CD4-positive, alpha-beta T cell treated with Interleukin-2 at 100 ng/mL for 4 hours (primary cell): ENCODE results near the gene EGLN1.
"Not testable (repeated sequence)": the region's sequence is repeated elsewhere in the genome, so short reads cannot be mapped to it uniquely, and the experiment has no call there.

Experiments
- DNase-seq: peaks from one replicate; pipeline ENCODE4 v3.0.0-alpha.2; 2020; ENCODE audit warnings: low spot score

EGLN1 gene

DNA sequence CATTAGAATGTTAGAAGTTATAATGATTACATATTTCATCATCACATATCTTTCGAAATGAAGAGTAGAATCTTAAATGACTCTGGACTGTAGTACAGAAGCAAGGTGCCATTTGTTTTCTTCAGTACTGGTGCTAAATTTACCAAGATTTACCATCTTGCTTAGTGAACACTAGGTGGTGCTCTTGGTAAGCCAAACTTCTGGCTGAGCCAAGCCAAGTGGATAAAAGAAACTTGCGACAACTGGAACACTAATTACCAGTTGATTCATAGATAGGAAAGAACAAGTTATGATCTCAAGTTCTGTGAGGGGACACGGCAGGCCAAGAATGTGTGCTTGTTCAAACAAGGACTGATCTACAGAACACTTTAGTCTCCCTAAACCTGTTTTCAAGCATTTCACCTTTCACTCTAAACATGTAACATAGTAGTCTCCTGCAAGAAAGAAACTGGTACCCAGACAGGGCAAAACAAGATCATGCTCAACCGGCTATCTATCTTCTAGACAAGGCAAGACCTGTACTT, 64.2 kb downstream of the EGLN1 start:
- DNase-seq = peak; percentile 65

DNA sequence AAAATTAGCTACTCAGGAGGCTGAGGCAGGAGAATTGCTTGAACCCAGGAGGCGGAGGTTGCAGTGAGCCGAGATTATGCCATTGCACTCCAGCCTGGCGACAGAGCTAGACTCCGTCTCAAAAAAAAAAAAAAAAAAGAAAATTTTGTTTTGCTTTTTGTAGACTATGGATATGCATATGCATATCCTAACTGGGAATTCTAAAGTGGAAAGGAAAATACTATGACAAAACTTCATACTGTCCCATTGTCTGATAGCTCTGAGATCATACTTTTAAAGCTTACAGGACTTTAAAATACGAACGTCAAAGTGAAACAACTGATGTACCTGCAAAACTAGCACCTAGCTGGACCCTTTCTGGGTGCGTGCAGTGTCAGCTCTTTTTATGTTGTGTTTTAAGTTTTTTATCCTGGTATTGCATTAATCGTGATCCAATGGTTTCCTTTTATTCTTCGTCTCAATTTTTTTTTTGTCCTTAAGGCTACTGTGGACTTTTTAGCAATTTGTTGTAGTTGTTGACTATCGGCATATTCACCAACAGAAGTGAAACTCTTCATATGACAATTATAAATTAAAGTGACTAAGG, 64.8 kb downstream of the EGLN1 start:
- no peak for DNase-seq

GRCh38 chr1:231355171-231355570, 66.9 kb downstream of the EGLN1 start:
- no peak for DNase-seq

GRCh38 chr1:231354330-231355020, 67.6 kb downstream of the EGLN1 start:
- DNase-seq = no peak

GRCh38 chr1:231353086-231353485, 69.0 kb downstream of the EGLN1 start:
- no peak for DNase-seq

GRCh38 chr1:231351816-231352215, 70.3 kb downstream of the EGLN1 start:
- no peak for DNase-seq

DNA sequence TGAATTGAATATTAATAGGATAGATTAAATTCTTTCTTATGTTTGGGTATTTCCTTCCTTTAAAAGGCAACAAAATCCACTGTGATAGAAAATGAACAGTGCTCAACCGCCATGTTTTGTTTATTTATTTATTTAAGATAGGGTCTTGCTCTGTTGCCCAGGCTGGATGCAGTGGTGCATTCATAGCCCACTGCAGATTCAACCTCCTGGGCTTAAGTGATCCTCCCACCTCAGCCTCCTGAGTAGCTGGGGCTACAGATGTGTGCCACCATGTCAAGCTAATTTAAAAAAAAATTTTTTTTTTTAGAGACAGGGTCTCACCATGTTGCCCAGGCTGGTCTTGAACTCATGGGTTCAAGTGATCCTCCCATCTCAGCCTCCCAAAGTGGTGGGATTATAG, 73.2 kb downstream of the EGLN1 start:
- not testable (repeated sequence) for DNase-seq

- no peak for DNase-seq
Observed at GRCh38 chr1:231348442-231348841, 73.6 kb downstream of the EGLN1 start.

DNA sequence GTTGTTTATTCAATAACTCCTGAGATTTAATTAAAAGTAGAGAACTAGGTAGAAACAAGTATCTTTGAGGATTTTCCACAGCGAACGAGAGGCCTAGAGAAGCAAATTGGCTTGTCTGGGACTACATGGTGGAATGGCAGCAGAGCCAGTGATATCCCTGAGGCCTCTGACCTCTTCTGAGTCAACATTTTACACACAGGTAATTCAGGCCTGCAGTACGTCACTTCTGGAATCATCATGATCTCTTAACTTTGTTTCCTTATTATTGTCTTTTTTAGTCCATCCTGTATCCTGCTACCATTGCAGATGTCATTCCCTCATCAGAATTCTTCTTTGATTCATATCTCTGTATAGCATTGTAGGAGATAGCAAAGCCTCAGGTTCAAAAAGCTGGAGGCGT, 74.1 kb downstream of the EGLN1 start:
- no peak for DNase-seq

DNA sequence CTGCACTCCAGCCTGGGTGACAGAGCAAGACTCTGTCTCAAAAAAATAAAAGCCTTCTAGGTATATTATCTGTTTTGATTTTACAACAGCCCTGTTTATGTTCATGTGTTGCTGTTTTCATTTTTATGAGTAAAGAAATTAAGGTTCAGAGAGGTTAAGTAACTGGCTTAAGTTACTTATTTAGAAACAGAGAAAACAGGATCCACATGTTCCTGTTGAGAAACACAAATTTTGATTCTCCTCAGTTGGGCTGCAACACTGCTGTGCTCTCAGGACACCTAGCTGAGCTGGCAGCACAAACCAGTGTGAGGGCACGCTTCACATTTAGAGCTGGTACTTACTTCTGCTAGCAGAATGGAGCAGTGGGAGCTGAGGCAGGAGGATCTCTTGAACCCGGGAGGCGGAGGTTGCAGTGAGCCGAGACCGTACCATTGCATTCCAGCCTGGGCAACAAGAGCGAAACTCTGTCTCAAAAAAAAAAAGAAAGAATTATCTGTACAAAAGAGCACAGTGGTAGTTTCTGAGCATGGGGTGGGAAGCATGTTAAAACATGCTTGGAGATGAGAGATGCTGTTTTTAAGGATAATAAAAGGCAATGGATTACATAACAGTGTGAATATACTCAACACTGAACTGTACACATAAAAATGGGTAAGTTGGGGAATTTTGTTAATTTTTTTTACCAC, 81.6 kb downstream of the EGLN1 start:
- DNase-seq = no peak

DNA sequence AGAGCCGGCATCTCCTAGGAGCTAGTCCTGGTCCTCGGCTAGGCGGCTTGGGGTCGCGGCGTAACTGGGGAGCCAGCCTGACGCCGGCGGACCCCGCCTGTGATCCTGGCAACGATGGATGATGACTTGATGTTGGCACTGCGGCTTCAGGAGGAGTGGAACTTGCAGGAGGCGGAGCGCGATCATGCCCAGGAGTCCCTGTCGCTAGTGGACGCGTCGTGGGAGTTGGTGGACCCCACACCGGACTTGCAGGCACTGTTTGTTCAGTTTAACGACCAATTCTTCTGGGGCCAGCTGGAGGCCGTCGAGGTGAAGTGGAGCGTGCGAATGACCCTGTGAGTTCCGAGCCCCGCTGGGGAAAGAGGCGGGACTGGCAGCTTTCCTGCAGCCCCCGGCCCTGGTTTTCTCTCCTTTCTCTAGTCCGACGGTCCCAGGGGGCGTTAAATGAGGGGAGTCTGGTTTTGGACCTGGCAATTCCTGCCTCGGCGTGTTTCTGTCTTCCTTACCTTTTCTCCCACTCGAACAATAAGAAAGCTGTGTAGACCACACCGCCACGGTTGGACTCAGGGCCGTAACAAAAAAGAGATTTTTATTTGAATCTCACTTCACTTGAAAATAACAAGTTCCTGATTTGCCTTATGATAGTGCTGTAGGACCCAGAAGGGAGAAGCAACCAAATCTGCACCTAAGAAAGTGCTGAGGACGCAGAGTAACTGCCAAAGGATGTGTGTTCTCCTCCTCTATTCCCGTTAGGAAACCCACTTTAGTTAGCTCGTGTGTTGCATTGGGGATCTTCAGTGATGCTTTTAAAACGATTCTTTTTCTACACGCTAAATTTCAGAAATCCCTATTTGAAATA, 83.6 kb downstream of the EGLN1 start, which contains the start of gene SPRTN:
SPRTN (plus strand) TSS at position 24 of the 859 bp plus-strand sequence; CDS start at position 115, 91 bp downstream.
- DNase-seq = no peak

DNA sequence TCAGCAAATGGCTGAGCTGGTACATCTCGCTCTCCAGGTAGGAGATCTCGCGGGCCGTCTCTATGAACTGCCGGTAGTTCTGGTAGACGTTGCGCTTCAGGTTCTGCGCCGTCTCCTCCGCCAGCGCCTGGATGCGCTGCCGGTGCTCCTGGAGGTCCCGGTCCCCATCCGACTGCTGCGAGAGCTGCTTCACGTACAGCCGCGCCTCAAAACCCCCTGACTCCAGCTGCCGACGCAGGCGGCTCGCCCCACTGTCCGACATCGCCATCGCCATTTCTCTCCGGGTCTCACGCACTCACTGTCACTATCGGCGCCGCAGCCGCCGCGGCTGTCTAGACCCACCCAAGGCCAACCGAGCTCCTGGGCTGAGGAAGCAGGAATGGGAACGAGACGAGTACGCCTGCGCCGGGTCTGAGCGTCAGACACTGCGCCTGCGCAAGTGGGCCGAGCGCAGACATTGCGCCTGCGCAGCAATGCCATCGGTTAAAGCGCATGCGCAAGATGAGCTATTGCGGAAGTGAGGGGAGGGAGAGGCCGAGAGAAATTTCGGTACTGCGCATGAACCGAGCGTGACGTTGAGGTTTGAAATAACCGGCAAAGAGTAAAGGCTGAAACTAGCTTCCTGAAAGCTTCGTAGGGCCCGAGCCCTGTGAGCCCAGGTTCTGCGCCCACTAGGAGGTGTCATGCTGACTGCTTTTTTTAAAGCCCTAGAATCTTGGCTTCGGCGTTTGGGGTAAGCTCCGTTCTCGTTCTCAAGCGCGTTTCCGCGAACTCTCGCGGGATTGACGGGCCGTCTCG, 84.4 kb downstream of the EGLN1 start, which contains the start of gene EXOC8:
EXOC8 (minus strand) TSS at position 381 of the 798 bp plus-strand sequence; CDS start at position 274, 107 bp downstream.
- peak; percentile 97 for DNase-seq

- no peak for DNase-seq
Observed at GRCh38 chr1:231337043-231337471, 85.0 kb downstream of the EGLN1 start.

GRCh38 chr1:231335663-231336602, 86.2 kb downstream of the EGLN1 start:
- peak; percentile 4 for DNase-seq

DNA sequence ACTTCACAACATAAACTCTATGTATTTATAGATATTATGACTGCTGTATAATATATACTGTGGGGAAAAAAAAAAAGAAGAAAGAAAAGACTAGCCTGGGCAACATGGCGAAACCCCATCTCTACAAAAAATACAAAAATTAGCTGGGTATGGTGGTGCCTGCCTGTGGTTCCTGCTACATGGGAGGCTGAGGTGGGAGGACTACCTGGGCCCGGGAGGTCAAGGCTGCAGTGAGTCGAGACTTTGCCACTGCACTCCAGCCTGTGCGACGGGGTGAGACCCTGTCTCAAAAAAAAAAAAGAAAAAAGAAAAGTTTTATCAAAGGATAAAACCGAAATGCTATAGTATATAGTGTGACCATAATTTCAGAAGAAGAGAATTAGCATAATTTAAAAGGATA, 87.1 kb downstream of the EGLN1 start:
- no peak for DNase-seq

DNA sequence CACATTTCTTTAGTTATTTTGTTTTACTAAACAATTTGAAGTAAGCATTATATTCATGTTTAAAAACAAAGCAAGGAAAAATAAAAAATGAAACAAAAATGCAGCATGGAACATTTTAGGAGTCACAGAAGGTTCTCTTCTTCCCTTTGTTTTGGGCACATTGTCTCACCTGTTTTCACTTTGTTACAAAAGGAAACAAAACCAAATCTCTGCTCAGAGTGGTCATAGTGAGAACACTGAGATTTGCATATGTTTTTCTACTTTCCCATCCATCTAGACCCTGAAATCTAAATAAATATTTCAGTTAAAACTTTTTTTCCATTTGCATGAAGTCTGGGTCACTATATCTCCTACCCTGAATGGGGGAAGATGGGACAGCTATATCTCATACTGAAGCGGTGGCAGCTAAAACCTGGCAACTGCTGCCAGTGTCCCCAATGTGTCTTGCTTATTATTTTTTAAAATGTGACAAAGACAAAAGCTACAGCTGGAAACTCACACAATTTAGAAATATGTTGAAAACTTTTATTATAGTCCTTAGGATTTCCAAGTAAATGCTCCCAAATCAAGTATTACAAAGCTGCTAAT, 87.9 kb downstream of the EGLN1 start:
- DNase-seq = no peak

GRCh38 chr1:231332761-231333160, 89.3 kb downstream of the EGLN1 start:
- DNase-seq = no peak

DNA sequence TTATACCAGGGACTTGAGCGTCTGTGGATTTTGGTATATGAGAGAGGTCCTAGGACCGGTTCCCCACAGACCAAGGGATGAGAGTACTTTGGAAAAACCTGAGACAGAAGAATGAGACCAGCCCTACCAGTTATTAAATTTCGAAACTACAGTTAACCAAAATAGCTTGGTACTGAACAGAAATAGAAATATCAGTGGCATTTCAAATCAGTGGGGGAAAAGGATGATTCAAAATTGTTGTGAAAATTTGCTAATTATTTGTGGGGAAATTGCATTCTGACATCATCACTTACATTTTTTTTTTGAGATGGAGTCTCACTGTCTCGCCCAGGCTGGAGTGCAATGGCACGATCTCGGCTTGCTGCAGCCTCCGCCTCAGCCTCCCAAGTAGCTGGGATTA, 92.6 kb downstream of the EGLN1 start:
- DNase-seq = no peak

DNA sequence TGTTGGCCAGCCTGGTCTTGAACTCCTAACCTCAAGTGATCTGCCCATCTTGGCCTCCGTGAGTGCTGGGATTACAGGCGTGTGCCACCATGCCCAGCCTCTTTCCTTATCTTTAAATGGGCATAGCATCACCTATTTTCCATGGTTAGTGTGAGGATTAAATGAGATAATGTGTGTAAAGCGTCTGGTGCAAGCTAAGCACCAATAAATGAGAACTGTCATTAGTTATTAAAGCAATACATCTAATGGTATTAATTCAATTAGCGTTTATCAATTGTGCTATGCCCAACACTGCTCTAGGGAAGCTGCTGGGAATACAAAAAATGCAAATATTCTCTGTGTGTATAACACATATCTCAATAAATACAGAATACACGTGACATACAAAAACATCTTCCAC, 94.5 kb downstream of the EGLN1 start:
- no peak for DNase-seq

GRCh38 chr1:231326248-231326647, 95.8 kb downstream of the EGLN1 start:
- no peak for DNase-seq
